Kidney (tissue), 14 donors: ENCODE results near the gene PDE8A. TPM values are rescaled to one million over a fixed set of nuclear protein-coding genes. Genes with fewer than 3 reads are reported as not detected.

Experiments
- DNase-seq, 5 donors: peaks; one replicate each; pipeline ENCODE4 v3.0.0-alpha.2; 2013 to 2020
- FAIRE-seq: peaks from 2 replicates; lab custom pipeline; 2012; peaks lifted over from hg19 to GRCh38; lab: Jason Lieb, UNC
- H3K27ac ChIP-seq, 2 donors: one replicate each; pipeline ENCODE4 v1.7.0; 2013; ENCODE audit warnings: low read depth in 2 of 2, low read length in 2 of 2, inconsistent platforms in 1 of 2
- H3K27me3 ChIP-seq: one replicate; pipeline ENCODE4 v1.7.1; 2013; ENCODE audit warnings: low read length, inconsistent platforms; ENCODE audit not compliant: control insufficient read depth, insufficient read depth
- H3K36me3 ChIP-seq, 3 donors: one replicate each; pipeline versions ENCODE4 v1.7.0 to v1.7.1; 2013; ENCODE audit warnings: low read length in 3 of 3, control low read depth in 1 of 3, inconsistent platforms in 1 of 3; ENCODE audit not compliant: insufficient read depth in 3 of 3, control insufficient read depth in 2 of 3
- H3K4me1 ChIP-seq, 3 donors: one replicate each; pipeline versions ENCODE4 v1.7.0 to v1.7.1; 2013; ENCODE audit warnings: low read length in 3 of 3, inconsistent platforms in 1 of 3, low read depth in 1 of 3; ENCODE audit not compliant: control insufficient read depth in 2 of 3, insufficient read depth in 2 of 3
- H3K4me3 ChIP-seq, 3 donors: one replicate each; pipeline versions ENCODE4 v1.7.0 to v1.8.1; 2013; ENCODE audit warnings: low read length in 3 of 3, control low read depth in 1 of 3, inconsistent platforms in 1 of 3
- H3K9ac ChIP-seq, 3 donors: one replicate each; pipeline versions ENCODE4 v1.7.0 to v1.7.1; 2013; ENCODE audit warnings: low read length in 3 of 3, control low read depth in 1 of 3, inconsistent platforms in 1 of 3
- H3K9me3 ChIP-seq, 3 donors: one replicate each; pipeline versions ENCODE4 v1.7.0 to v1.7.1; 2013; ENCODE audit warnings: low read length in 3 of 3, control low read depth in 1 of 3, inconsistent platforms in 1 of 3; ENCODE audit not compliant: control insufficient read depth in 2 of 3, insufficient read depth in 1 of 3
- intact Hi-C: fragments of 100-400 bp; cut with DNase I; formaldehyde crosslinking; loops from one replicate; pipeline ENCODE4 v1.11.1; 2022
- polyA plus RNA-seq: library from polyadenylated mRNA; stranded (reverse); fragments of 350-450 nt; fragmentation: Illumina TruSeq; extraction: RNeasy Lipid Tissue Mini Kit (QIAGEN cat#74804); gene quantifications from one replicate; pipeline ENCODE4 v1.2.3, GENCODE V29; 2014; ENCODE audit warnings: low read depth, low replicate concordance; ENCODE audit not compliant: insufficient read depth
- total RNA-seq: library from RNA; stranded (reverse); fragmentation: NEBNext Ultra II Directional; extraction: Animal tissue kit (Norgen Biotek cat#: 25700); gene quantifications from one replicate; pipeline ENCODE4 v1.2.1, GENCODE V29; 2021
- TF ChIP-seq, protein P1 (sequence below): IDR thresholded peaks from 3 replicates; pipeline ENCODE4 v1.5.1; 2012; ENCODE audit warnings: mild to moderate bottlenecking, moderate library complexity, borderline replicate concordance; ENCODE audit not compliant: insufficient read depth; ENCODE audit errors: extremely low read depth
- donor health status: control.
- donor health status: control.
- donor health status: control.
- donor health status: control.
- donor health status: control.
- donor health status: DM: yes; HTN: yes; CAD: no.
- donor health status: Normal renal cell carcinoma (clear cell type).

PDE8A gene
- total and polyA plus RNA-seq, 2 donors from 2014 or later, result 20.3 to 37.5 TPM

- Histone ChIP-seq H3K4me1 (peaks cover 0 to 14% (median 12%) of the 10 kb centered on the region in 3 donors), H3K9ac (no peak overlapping the region), H3K9me3 (no peaks in the 10 kb centered on the region), H3K4me3 (no peak overlapping the region), H3K27me3 (no peaks in the 10 kb centered on the region), H3K27ac (no peak overlapping the region), H3K36me3 (no peaks in the 10 kb centered on the region)
- DNase-seq (no peak), FAIRE-seq (no peak)
- TF ChIP-seq, protein P1, sequence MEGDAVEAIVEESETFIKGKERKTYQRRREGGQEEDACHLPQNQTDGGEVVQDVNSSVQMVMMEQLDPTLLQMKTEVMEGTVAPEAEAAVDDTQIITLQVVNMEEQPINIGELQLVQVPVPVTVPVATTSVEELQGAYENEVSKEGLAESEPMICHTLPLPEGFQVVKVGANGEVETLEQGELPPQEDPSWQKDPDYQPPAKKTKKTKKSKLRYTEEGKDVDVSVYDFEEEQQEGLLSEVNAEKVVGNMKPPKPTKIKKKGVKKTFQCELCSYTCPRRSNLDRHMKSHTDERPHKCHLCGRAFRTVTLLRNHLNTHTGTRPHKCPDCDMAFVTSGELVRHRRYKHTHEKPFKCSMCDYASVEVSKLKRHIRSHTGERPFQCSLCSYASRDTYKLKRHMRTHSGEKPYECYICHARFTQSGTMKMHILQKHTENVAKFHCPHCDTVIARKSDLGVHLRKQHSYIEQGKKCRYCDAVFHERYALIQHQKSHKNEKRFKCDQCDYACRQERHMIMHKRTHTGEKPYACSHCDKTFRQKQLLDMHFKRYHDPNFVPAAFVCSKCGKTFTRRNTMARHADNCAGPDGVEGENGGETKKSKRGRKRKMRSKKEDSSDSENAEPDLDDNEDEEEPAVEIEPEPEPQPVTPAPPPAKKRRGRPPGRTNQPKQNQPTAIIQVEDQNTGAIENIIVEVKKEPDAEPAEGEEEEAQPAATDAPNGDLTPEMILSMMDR, result no peak
- intact Hi-C loops, result no loop called here
These were observed 8.9 kb downstream of the PDE8A start for GRCh38 chr15:84990507-84990906.

DNA sequence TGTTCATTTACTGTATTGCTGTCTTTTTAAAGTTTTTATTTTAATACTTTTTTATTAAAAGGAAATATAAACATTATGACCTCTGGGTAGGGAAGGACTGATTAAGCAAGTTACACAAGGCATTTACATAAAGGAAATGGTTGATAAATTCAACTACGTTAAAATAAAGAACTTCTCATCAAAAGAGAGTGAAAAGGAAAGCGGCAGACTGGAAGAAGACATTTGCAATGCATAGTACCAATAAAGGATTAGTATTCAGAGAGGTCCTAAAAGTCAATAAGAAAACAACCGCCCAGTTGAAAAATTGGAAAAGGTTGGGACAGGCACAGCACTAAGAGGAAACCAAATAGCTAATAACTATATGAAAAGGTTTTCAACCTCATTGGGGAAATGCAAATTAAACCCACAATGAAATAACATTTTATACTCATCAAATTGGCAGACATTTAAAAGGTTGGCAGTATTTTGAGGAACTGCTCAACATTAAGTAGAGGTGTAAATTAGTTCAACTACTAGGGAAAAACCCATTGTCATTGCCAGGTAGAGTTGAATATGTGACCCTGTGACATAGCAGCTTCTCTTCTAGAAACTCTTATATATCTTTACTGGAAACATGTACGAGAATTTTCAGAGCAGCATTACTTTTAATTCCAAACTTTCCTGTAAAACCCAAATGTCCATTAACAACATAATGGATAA is 9.5 kb downstream of the PDE8A start:
- TF ChIP-seq, protein P1, result no peak
- H3K27ac ChIP-seq, result no peak overlapping the region
- H3K27me3 ChIP-seq, result no peaks in the 10 kb centered on the region
- intact Hi-C loops, result no loop called here
- H3K36me3 ChIP-seq, result no peaks in the 10 kb centered on the region
- peaks cover 0 to 12% (median 12%) of the 10 kb centered on the region in 3 donors for H3K4me1 ChIP-seq
- no peak for DNase-seq
- no peak overlapping the region for H3K4me3 ChIP-seq
- FAIRE-seq, result no peak
- H3K9me3 ChIP-seq, result no peaks in the 10 kb centered on the region
- H3K9ac ChIP-seq, result no peak overlapping the region

DNA sequence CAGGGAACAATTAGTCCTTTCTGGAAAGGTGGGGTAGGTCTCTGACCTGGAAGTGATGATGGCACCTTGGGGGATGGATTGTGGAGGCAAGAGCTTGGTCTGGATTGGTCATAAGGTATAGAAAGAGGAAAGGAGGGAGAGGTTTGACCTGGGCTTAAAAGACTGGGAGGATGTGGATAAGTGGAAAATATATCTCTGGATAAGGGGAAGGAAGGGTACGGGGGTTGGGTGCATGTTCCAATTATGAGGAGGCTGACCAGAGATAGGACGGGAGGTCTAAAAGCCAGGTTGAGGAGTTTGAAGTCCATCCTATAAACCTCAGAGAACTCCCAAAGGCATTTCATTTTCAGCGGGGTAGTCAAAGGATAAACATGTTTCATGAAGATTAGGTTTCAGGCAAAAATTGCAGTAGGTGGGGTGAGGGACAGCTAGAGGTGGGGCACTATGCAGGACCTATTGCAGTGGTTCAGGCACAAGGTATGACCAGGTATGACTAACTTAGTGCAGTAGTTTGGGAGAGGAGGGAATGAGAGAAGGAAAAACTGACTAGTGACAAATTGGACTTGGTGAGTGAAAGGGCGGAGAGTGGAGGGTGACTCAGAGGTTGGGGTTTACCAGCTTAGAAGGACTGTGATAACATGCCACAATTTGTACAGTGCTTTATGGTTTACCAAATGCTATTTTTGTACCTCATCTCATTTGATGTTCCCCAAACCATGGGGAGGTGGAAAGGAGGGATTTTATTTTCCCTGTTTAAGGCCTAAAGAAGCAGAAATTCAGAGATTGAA is 10.7 kb downstream of the PDE8A start:
- no peak for FAIRE-seq
- DNase-seq, result no peak
- Histone ChIP-seq H3K4me1 (peaks cover 0 to 12% (median 5%) of the 10 kb centered on the region in 3 donors), H3K9ac (no peak overlapping the region), H3K27ac (peak overlapping the region in 1 of 2 donors; percentile 16), H3K9me3 (no peaks in the 10 kb centered on the region), H3K4me3 (no peak overlapping the region), H3K27me3 (no peaks in the 10 kb centered on the region), H3K36me3 (no peaks in the 10 kb centered on the region)
- TF ChIP-seq, protein P1, result no peak
- intact Hi-C loops, result no loop called here
